ENCODE data around the gene IL23A. TPM values are rescaled to one million over a fixed set of nuclear protein-coding genes. Genes with fewer than 3 reads are reported as not detected.

Gene IL23A
- total RNA-seq: not detected in 2 replicates

GRCh38 chr12:56338308-56339157 is at the start of gene IL23A:
Gene IL23A, plus strand, starts transcription at chr12:56338884. Its CDS starts 161 bp downstream, at chr12:56339045.

GRCh38 chr12:56299853-56300643 is 38.6 kb upstream of the IL23A start, which contains the start of gene CS:
Gene CS, minus strand, starts transcription at chr12:56300330. Its CDS starts 129 bp downstream, at chr12:56300201.

GRCh38 chr12:56315622-56316473 is 22.8 kb upstream of the IL23A start, which contains the start of gene CNPY2:
Gene CNPY2, minus strand, starts transcription at chr12:56315988. Its CDS starts 771 bp downstream, at chr12:56315217.

GRCh38 chr12:56333679-56334489 is 4.8 kb upstream of the IL23A start, which contains the start of gene PAN2:
Gene PAN2, minus strand, starts transcription at chr12:56334000. Its CDS starts 906 bp downstream, at chr12:56333094.

GRCh38 chr12:56359851-56360767 is 21.4 kb downstream of the IL23A start, which contains the start of gene STAT2:
Gene STAT2, minus strand, starts transcription at chr12:56360107. Its CDS starts 3,536 bp downstream, at chr12:56356571.

GRCh38 chr12:56362130-56363059 is 23.7 kb downstream of the IL23A start, which contains the start of gene APOF:
Gene APOF, minus strand, starts transcription at chr12:56362857. Its CDS starts 112 bp downstream, at chr12:56362745.

Small RNAs within 50 kb of the gene (small RNA-seq; reads per million reads assigned to genes)
- gene RNU7-40P: not detected

Other genes with a start within 250 kb of the IL23A start
- 95.9 and 100 TPM in 2 replicates for gene PA2G4, start 234.3 kb upstream of the IL23A start, total RNA-seq
- gene RPL41, start 222.3 kb upstream of the IL23A start, total RNA-seq: 1,970 and 2,516 TPM in 2 replicates
- 5.7 and 7.4 TPM in 2 replicates for gene ZC3H10, start 220.6 kb upstream of the IL23A start, total RNA-seq
- 212 and 228 TPM in 2 replicates for gene ESYT1, start 210.6 kb upstream of the IL23A start, total RNA-seq
- 59.9 and 62.3 TPM in 2 replicates for gene MYL6B, start 186.3 kb upstream of the IL23A start, total RNA-seq
- gene MYL6, start 180.5 kb upstream of the IL23A start, total RNA-seq: 1,601 and 1,692 TPM in 2 replicates
- gene SMARCC2, start 149.4 kb upstream of the IL23A start, total RNA-seq: 56.1 and 59.6 TPM in 2 replicates
- 74.9 and 77.1 TPM in 2 replicates for gene RNF41, start 117.0 kb upstream of the IL23A start, total RNA-seq
- gene NABP2, start 114.5 kb upstream of the IL23A start, total RNA-seq: 24.3 and 25.3 TPM in 2 replicates
- gene SLC39A5, start 108.8 kb upstream of the IL23A start, total RNA-seq: not detected in 2 replicates
- 18.7 and 18.8 TPM in 2 replicates for gene ANKRD52, start 80.5 kb upstream of the IL23A start, total RNA-seq
- 13.2 and 14.4 TPM in 2 replicates for gene COQ10A, start 71.9 kb upstream of the IL23A start, total RNA-seq
- gene CS, start 38.6 kb upstream of the IL23A start, total RNA-seq: 98.2 and 115 TPM in 2 replicates
- 83.3 and 97.1 TPM in 2 replicates for gene CNPY2, start 22.9 kb upstream of the IL23A start, total RNA-seq
- gene PAN2, start 4.9 kb upstream of the IL23A start, total RNA-seq: 17.4 and 23.3 TPM in 2 replicates
- 398 and 486 TPM in 2 replicates for gene STAT2, start 21.2 kb downstream of the IL23A start, total RNA-seq
- gene APOF, start 24.0 kb downstream of the IL23A start, total RNA-seq: not detected in 2 replicates
- 4.6 and 4.8 TPM in 2 replicates for gene TIMELESS, start 110.5 kb downstream of the IL23A start, total RNA-seq
- 0.26 TPM in 1 of 2 replicates, not detected in the other for gene MIP, start 115.8 kb downstream of the IL23A start, total RNA-seq
- gene SPRYD4, start 129.7 kb downstream of the IL23A start, total RNA-seq: 2.1 and 2.6 TPM in 2 replicates
- gene GLS2, start 149.3 kb downstream of the IL23A start, total RNA-seq: not detected in 2 replicates
- gene RBMS2, start 182.9 kb downstream of the IL23A start, total RNA-seq: 40.6 and 47.0 TPM in 2 replicates

Data from articular chondrocyte of knee joint (primary cell).